Keratinocyte (primary cell): ENCODE results near the gene FTL. TPM values are rescaled to one million over a fixed set of nuclear protein-coding genes. Genes with fewer than 3 reads are reported as not detected.

Source experiments
- DNase-seq: peaks from one replicate; pipeline ENCODE4 v3.0.0-alpha.2; 2011; ENCODE audit warnings: low read depth, missing footprints, low spot score
- FAIRE-seq: peaks from 2 replicates; lab custom pipeline; 2011; peaks lifted over from hg19 to GRCh38; lab: Jason Lieb, UNC
- H2AFZ ChIP-seq: 2 replicates; pipeline ENCODE4 v1.6.0; 2012; ENCODE audit warnings: low read length, control low read depth, inconsistent platforms; ENCODE audit not compliant: control insufficient read depth
- H3K27ac ChIP-seq: 2 replicates; pipeline ENCODE4 v1.5.1; 2011; ENCODE audit warnings: low read length; ENCODE audit not compliant: control insufficient read depth, insufficient read depth
- H3K27me3 ChIP-seq: 3 replicates; pipeline ENCODE4 v1.6.0; 2011; ENCODE audit warnings: low read length; ENCODE audit not compliant: control insufficient read depth, insufficient read depth; ENCODE audit errors: extremely low read depth
- H3K36me3 ChIP-seq, 2 experiments: 2 replicates in 1 of 2; 3 replicates in 1 of 2; pipeline ENCODE4 v1.5.1; 2011; ENCODE audit warnings: low read length in 2 of 2, mild to moderate bottlenecking in 1 of 2; ENCODE audit not compliant: control insufficient read depth in 2 of 2, insufficient read depth in 2 of 2; ENCODE audit errors: extremely low read depth in 1 of 2
- H3K4me1 ChIP-seq: 3 replicates; pipeline ENCODE4 v1.5.1; 2011; ENCODE audit warnings: low read length; ENCODE audit not compliant: control insufficient read depth, insufficient read depth; ENCODE audit errors: extremely low read depth
- H3K4me2 ChIP-seq: 3 replicates; pipeline ENCODE4 v1.6.0; 2011; ENCODE audit warnings: low read depth, low read length; ENCODE audit not compliant: control insufficient read depth, insufficient read depth; ENCODE audit errors: extremely low read depth
- H3K4me3 ChIP-seq, 3 experiments: fragments of 200-600 bp in 1 of 3; sonication (generic) in 1 of 3; 2 replicates in 2 of 3; 3 replicates in 1 of 3; pipeline ENCODE4 v1.5.1; 2011 to 2016; ENCODE audit warnings: low read length in 3 of 3, mild to moderate bottlenecking in 3 of 3, control low read depth in 2 of 3, inconsistent platforms in 1 of 3, low read depth in 1 of 3, mixed read lengths in 1 of 3, mixed run types in 1 of 3, moderate library complexity in 1 of 3; ENCODE audit not compliant: control insufficient read depth in 2 of 3, insufficient read depth in 2 of 3; ENCODE audit errors: extremely low read depth in 1 of 3
- H3K79me2 ChIP-seq: 2 replicates; pipeline ENCODE4 v1.6.0; 2012; ENCODE audit warnings: low read length; ENCODE audit not compliant: control insufficient read depth, insufficient read depth
- H3K9ac ChIP-seq: 3 replicates; pipeline ENCODE4 v1.6.0; 2011; ENCODE audit warnings: low read length; ENCODE audit not compliant: control insufficient read depth, insufficient read depth; ENCODE audit errors: extremely low read depth
- H3K9me1 ChIP-seq: 3 replicates; pipeline ENCODE4 v1.6.0; 2011; ENCODE audit warnings: low read length; ENCODE audit not compliant: control insufficient read depth, insufficient read depth; ENCODE audit errors: extremely low read depth
- H3K9me3 ChIP-seq: 2 replicates; pipeline ENCODE4 v1.5.1; 2012; ENCODE audit warnings: low read depth, low read length; ENCODE audit not compliant: control insufficient read depth
- H4K20me1 ChIP-seq: 3 replicates; pipeline ENCODE4 v1.6.0; 2011; ENCODE audit warnings: low read length; ENCODE audit not compliant: control insufficient read depth, insufficient read depth; ENCODE audit errors: extremely low read depth
- EZH2 ChIP-seq: IDR thresholded peaks from one replicate; pipeline ENCODE4 v1.6.1; 2012; ENCODE audit warnings: inconsistent platforms, mild to moderate bottlenecking, low read length, moderate library complexity
- dilution Hi-C: fragments of 300-500 bp; cut with MboI; formaldehyde crosslinking; loops from one replicate; pipeline ENCODE4 v1.7.0; 2020; ENCODE audit warnings: low sequenced_read_pairs; ENCODE audit not compliant: extremely low pct_ligation_motif_present
- polyA plus RNA-seq, 5 experiments: library from polyadenylated mRNA; depleted of rRNA in 3 of 5; stranded (reverse) in 3 of 5; stranded (forward) in 1 of 5; unstranded in 1 of 5; fragments of >200 nt; gene quantifications; 1 replicate in 1 of 5; 2 replicates in 3 of 5; 3 replicates in 1 of 5; pipeline versions ENCODE4 v1.2.1 to v1.2.3, GENCODE V29; 2011 to 2012; ENCODE audit warnings: missing spikeins in 2 of 5, low read depth in 1 of 5, low replicate concordance in 1 of 5
- TF ChIP-seq, protein P1 (sequence below), 3 experiments: IDR thresholded peaks in 1 of 3; conservative IDR thresholded peaks in 1 of 3; optimal IDR thresholded peaks in 1 of 3; 2 replicates in 2 of 3; 3 replicates in 1 of 3; pipeline versions ENCODE3 to v1.5.1; 2011; ENCODE audit warnings: low read length in 3 of 3, mild to moderate bottlenecking in 3 of 3, moderate library complexity in 2 of 3, control low read depth in 1 of 3, inconsistent platforms in 1 of 3; ENCODE audit not compliant: insufficient read depth in 2 of 3; ENCODE audit errors: extremely low read depth in 1 of 3

The FTL gene
- polyA plus RNA-seq, 1 donor (not counting 4 experiments of a cell fraction or from before 2014, with no cell fraction given): 838 TPM

DNA sequence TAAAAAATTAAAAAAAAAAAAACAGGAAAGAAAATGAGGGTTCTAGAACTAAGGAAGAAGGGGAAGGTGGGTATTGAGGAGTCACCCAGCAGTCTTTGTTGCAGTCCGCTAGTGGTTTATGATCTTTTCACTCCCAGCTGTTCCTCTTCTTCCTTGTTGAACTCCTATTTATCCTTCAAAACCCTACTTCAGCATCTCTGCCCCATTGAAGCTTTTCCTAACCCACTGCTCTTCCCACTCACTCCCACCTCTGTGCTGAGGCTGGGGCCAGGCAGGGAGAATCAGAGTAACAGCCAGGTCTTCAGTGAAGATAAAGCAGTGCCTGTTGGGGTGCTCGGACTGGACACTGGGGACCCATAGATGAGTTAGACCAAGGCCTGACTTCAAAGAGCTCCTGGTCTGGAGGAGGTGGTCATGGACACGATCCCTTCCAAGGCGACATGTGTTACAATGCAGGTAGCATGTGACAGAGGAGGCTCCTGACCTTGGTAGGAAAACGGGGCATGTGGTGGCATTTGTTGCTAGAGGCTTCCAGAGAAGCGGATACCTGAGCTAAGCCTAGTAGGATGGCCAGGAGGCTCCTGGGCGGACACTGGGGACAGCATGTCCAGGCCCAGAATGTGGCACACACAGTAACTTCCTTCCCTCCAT lies 40.0 kb downstream of the FTL start:
- no peaks in the 10 kb centered on the region for H3K9me3 ChIP-seq
- H3K4me3 ChIP-seq: no peak overlapping the region
- H3K36me3 ChIP-seq: peaks cover 24 to 30% of the 10 kb centered on the region in 2 experiments
- H3K4me1 ChIP-seq: no peaks in the 10 kb centered on the region
- dilution Hi-C loops: no loop called here
- FAIRE-seq (no peak), DNase-seq (no peak)
- H2AFZ ChIP-seq: no peak overlapping the region
- H3K9me1 ChIP-seq: no peaks in the 10 kb centered on the region
- TF ChIP-seq EZH2: no peak
- TF ChIP-seq, protein P1, sequence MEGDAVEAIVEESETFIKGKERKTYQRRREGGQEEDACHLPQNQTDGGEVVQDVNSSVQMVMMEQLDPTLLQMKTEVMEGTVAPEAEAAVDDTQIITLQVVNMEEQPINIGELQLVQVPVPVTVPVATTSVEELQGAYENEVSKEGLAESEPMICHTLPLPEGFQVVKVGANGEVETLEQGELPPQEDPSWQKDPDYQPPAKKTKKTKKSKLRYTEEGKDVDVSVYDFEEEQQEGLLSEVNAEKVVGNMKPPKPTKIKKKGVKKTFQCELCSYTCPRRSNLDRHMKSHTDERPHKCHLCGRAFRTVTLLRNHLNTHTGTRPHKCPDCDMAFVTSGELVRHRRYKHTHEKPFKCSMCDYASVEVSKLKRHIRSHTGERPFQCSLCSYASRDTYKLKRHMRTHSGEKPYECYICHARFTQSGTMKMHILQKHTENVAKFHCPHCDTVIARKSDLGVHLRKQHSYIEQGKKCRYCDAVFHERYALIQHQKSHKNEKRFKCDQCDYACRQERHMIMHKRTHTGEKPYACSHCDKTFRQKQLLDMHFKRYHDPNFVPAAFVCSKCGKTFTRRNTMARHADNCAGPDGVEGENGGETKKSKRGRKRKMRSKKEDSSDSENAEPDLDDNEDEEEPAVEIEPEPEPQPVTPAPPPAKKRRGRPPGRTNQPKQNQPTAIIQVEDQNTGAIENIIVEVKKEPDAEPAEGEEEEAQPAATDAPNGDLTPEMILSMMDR (optimal IDR thresholded peaks at IDR 0.05 in 1 of 3, IDR thresholded peaks at IDR 0.05 in 1 of 3, conservative IDR thresholded peaks at IDR 0.05 in 1 of 3; ENCODE audit: extremely low read depth in 1 of 3, insufficient read depth in 2 of 3, low read length in 3 of 3): no peak
- H3K4me2 ChIP-seq: no peak overlapping the region
- H3K9ac ChIP-seq: no peak overlapping the region
- H3K27ac ChIP-seq: no peak overlapping the region
- H3K27me3 ChIP-seq: no peaks in the 10 kb centered on the region
- H3K79me2 ChIP-seq: no peaks in the 10 kb centered on the region
- H4K20me1 ChIP-seq: no peaks in the 10 kb centered on the region

DNA sequence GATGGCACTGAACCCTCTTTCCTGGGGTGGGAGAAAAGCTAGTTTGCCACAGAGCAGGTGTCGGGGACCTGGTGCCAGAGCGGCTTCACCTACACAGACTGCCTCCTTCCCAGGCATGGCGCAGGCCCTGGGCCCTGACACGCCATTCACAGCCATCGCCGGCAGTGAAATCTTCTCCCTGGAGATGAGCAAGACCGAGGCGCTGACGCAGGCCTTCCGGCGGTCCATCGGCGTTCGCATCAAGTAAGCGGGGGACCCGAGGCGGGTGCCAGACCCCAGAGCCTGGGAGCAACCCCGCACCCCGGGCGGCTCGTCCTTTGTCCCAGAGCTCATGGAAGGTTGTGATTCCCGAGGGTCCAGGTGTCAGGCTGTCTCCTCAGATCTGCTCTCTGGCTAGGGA lies 41.8 kb downstream of the FTL start:
- dilution Hi-C loops: no loop called here
- H3K4me3 ChIP-seq: no peak overlapping the region
- H3K9me3 ChIP-seq: no peaks in the 10 kb centered on the region
- FAIRE-seq: no peak
- TF ChIP-seq EZH2: no peak
- TF ChIP-seq, protein P1 (optimal IDR thresholded peaks at IDR 0.05 in 1 of 3, IDR thresholded peaks at IDR 0.05 in 1 of 3, conservative IDR thresholded peaks at IDR 0.05 in 1 of 3; ENCODE audit: extremely low read depth in 1 of 3, insufficient read depth in 2 of 3, low read length in 3 of 3): no peak
- H4K20me1 ChIP-seq: no peaks in the 10 kb centered on the region
- H3K36me3 ChIP-seq: peaks cover 39% of the 10 kb centered on the region in 2 experiments
- H3K4me1 ChIP-seq: no peaks in the 10 kb centered on the region
- no peak overlapping the region for H3K4me2 ChIP-seq
- H3K9ac ChIP-seq: no peak overlapping the region
- no peaks in the 10 kb centered on the region for H3K27me3 ChIP-seq
- no peaks in the 10 kb centered on the region for H3K9me1 ChIP-seq
- DNase-seq: no peak
- no peak overlapping the region for H3K27ac ChIP-seq
- H2AFZ ChIP-seq: no peak overlapping the region
- no peaks in the 10 kb centered on the region for H3K79me2 ChIP-seq
